Immature natural killer cell (primary cell): ENCODE results near the gene CNTN1. TPM values are rescaled to one million over a fixed set of nuclear protein-coding genes. Genes with fewer than 3 reads are reported as not detected.

ENCODE experiments used
- DNase-seq, 3 donors: peaks; one replicate each; pipeline ENCODE4 v3.0.0; 2022; ENCODE audit warnings: mixed read lengths in 1 of 3
- H3K27ac Mint-ChIP-seq, 6 donors: one replicate each; pipeline ENCODE4 v1.8.0; 2020; ENCODE audit warnings: mixed read lengths in 6 of 6, mild to moderate bottlenecking in 5 of 6, inconsistent platforms in 4 of 6, moderate library complexity in 3 of 6
- H3K27me3 Mint-ChIP-seq, 3 donors: one replicate each; pipeline ENCODE4 v1.8.0; 2020 to 2021; ENCODE audit warnings: low read depth in 3 of 3, mild to moderate bottlenecking in 3 of 3, mixed read lengths in 3 of 3, moderate library complexity in 3 of 3, inconsistent platforms in 1 of 3
- H3K36me3 Mint-ChIP-seq, 3 donors: one replicate each; pipeline ENCODE4 v1.8.0; 2020; ENCODE audit warnings: mixed read lengths in 3 of 3, inconsistent platforms in 2 of 3, mild to moderate bottlenecking in 2 of 3
- H3K4me1 Mint-ChIP-seq, 2 donors: one replicate each; pipeline ENCODE4 v1.8.0; 2020; ENCODE audit warnings: inconsistent platforms in 2 of 2, mild to moderate bottlenecking in 2 of 2, mixed read lengths in 2 of 2, moderate library complexity in 1 of 2
- H3K4me3 Mint-ChIP-seq, 5 donors: one replicate each; pipeline ENCODE4 v1.8.0; 2020; ENCODE audit warnings: mild to moderate bottlenecking in 5 of 5, mixed read lengths in 5 of 5, inconsistent platforms in 3 of 5, moderate library complexity in 3 of 5
- H3K9me3 Mint-ChIP-seq, 6 donors: one replicate each; pipeline ENCODE4 v1.8.0; 2020; ENCODE audit warnings: mild to moderate bottlenecking in 6 of 6, mixed read lengths in 6 of 6, inconsistent platforms in 4 of 6, moderate library complexity in 3 of 6
- polyA plus RNA-seq, 3 donors: library from polyadenylated mRNA; unstranded; fragments of 300-500 nt; fragmentation: Illumina TruSeq; gene quantifications; one replicate each; pipeline ENCODE4 v1.2.3, GENCODE V29; 2021

CNTN1 gene
- polyA plus RNA-seq, 3 donors from 2014 or later = not detected

DNA sequence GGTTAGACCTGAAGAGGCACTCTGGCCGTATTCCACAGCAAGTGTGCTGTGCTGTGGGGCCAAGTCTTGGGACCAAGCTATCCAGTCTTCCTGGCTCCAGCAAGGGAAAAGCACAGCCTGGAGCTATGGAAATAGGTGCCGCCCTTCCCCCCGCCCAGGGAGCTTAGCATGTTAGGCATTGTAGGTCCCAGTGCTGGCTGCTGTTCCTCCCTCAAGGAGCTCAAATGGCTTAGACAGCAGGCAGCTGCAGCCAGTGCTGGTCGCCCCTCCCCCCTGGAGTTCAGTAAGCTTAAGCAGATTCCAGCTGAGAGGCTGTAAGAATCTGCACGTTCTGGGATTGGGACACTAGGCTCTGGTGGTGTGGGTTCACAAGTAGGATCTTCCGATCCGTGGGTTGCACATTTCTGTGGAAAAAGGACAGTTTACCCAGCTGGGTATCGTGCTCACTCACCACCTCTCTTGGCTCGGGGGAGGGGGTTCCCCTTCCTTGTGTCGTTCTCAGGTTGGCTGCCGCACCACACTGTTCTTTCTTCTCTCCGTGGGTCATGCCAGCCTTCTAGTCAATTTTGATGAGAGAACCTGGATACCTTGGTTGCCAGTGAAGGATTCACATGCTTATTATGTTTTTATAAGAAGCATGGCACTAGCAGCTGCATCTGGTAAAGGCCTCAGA, 127.3 kb downstream of the CNTN1 start:
- Mint-ChIP-seq H3K27me3 (peaks cover 0 to 4% (median 0%) of the 10 kb centered on the region in 3 donors), H3K27ac (no peak overlapping the region), H3K4me3 (no peak overlapping the region), H3K36me3 (peaks cover 0 to 3% (median 0%) of the 10 kb centered on the region in 3 donors), H3K4me1 (no peaks in the 10 kb centered on the region), H3K9me3 (peaks cover 11 to 30% (median 17%) of the 10 kb centered on the region in 6 donors)
- DNase-seq = no peak

- Mint-ChIP-seq H3K36me3 (peaks cover 0 to 3% (median 0%) of the 10 kb centered on the region in 3 donors), H3K4me3 (no peak overlapping the region), H3K9me3 (peaks cover 11 to 26% (median 22%) of the 10 kb centered on the region in 6 donors), H3K27me3 (peaks cover 0 to 4% (median 0%) of the 10 kb centered on the region in 3 donors), H3K27ac (no peak overlapping the region), H3K4me1 (no peaks in the 10 kb centered on the region)
- DNase-seq = no peak
These were observed 128.7 kb downstream of the CNTN1 start for GRCh38 chr12:40820794-40821484.

- H3K27ac Mint-ChIP-seq = no peak overlapping the region
- H3K27me3 Mint-ChIP-seq = peaks cover 0 to 2% (median 0%) of the 10 kb centered on the region in 3 donors
- DNase-seq = no peak
- no peaks in the 10 kb centered on the region for H3K4me1 Mint-ChIP-seq
- no peak overlapping the region for H3K4me3 Mint-ChIP-seq
- peaks cover 6 to 15% (median 8%) of the 10 kb centered on the region in 6 donors for H3K9me3 Mint-ChIP-seq
- no peaks in the 10 kb centered on the region for H3K36me3 Mint-ChIP-seq
These were observed 132.9 kb downstream of the CNTN1 start for GRCh38 chr12:40825156-40825555.

GRCh38 chr12:40827683-40828592, 135.7 kb downstream of the CNTN1 start:
- no peaks in the 10 kb centered on the region for H3K27me3 Mint-ChIP-seq

GRCh38 chr12:40828593-40828990, 136.4 kb downstream of the CNTN1 start:
- no peak for DNase-seq
- no peaks in the 10 kb centered on the region for H3K27me3 Mint-ChIP-seq
- H3K36me3 Mint-ChIP-seq = no peaks in the 10 kb centered on the region
- H3K27ac Mint-ChIP-seq = no peak overlapping the region
- H3K4me1 Mint-ChIP-seq = no peaks in the 10 kb centered on the region
- H3K9me3 Mint-ChIP-seq = peaks cover 0 to 15% (median 5%) of the 10 kb centered on the region in 6 donors
- no peak overlapping the region for H3K4me3 Mint-ChIP-seq

More at GRCh38 chr12:40827683-40828592, 135.7 kb downstream of the CNTN1 start:
- Mint-ChIP-seq H3K4me3 (no peak overlapping the region), H3K36me3 (no peaks in the 10 kb centered on the region), H3K4me1 (no peaks in the 10 kb centered on the region), H3K9me3 (peaks cover 0 to 15% (median 5%) of the 10 kb centered on the region in 6 donors), H3K27ac (no peak overlapping the region)
- no peak for DNase-seq

DNA sequence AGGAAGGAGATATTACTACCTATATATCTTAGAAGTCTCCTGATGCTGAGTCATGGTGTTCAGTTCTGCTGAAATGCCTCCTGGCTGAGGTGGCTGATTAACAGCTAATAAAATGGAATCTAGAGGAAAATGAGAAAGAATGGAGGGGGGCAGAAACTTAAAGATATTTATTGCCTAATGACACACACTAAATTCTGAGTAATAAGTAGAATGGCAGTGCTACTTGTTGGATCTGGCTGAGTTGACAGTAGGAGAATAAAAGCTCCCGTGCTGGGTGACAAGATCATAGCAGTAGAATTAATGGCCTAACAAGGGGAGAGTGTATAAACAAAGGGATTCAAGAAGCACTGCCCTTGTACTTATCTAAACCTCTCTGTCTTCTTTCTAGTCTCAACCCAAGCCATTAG, 137.5 kb downstream of the CNTN1 start:
- H3K27me3 Mint-ChIP-seq = no peaks in the 10 kb centered on the region
- no peaks in the 10 kb centered on the region for H3K4me1 Mint-ChIP-seq
- H3K9me3 Mint-ChIP-seq = peaks cover 0 to 15% (median 6%) of the 10 kb centered on the region in 6 donors
- H3K4me3 Mint-ChIP-seq = no peak overlapping the region
- H3K27ac Mint-ChIP-seq = no peak overlapping the region
- no peak for DNase-seq
- no peaks in the 10 kb centered on the region for H3K36me3 Mint-ChIP-seq

DNA sequence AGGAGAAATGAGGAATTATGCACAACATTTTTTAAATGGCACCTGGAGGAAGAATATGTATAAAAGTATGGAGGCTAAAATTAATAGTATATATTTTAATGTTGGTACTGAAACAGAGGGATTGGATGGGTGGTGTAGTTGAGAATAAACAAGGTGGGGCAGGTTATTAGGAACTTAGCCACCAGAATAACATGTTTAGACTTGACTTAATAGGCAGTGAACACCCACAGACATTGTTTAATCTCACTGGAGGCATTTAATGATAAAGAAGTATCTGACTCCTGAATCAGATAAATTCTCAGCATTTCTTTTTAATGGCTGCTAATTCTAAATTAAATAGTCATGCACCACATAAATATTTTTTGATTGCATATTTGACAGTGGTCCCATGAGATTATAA, 139.7 kb downstream of the CNTN1 start:
- Mint-ChIP-seq H3K4me3 (no peak overlapping the region), H3K27me3 (no peaks in the 10 kb centered on the region), H3K36me3 (no peaks in the 10 kb centered on the region), H3K9me3 (peaks cover 0 to 12% (median 3%) of the 10 kb centered on the region in 6 donors), H3K4me1 (no peaks in the 10 kb centered on the region), H3K27ac (no peak overlapping the region)
- no peak for DNase-seq

DNA sequence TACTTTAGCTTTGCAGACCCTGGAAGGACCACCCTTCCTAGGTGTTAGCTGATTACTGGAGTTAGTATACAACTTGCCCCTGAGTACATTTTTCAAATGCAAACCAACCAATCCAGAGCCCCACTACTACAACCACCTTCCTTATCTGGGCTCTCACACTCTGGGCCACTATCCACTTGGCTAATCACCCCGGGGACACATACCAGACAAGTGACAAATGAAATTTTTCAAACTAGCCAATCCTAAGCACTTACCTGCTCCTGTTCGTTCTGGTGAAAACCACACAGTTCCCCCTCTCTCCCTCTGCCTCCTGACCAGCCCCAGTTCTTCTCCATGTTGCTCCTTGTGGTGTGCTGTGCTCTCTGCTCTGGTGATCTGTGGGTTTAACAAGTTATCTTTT, 140.4 kb downstream of the CNTN1 start:
- no peak overlapping the region for H3K4me3 Mint-ChIP-seq
- no peak for DNase-seq
- no peaks in the 10 kb centered on the region for H3K4me1 Mint-ChIP-seq
- H3K9me3 Mint-ChIP-seq = peaks cover 0 to 11% (median 5%) of the 10 kb centered on the region in 6 donors
- no peak overlapping the region for H3K27ac Mint-ChIP-seq
- no peaks in the 10 kb centered on the region for H3K27me3 Mint-ChIP-seq
- H3K36me3 Mint-ChIP-seq = no peaks in the 10 kb centered on the region

DNA sequence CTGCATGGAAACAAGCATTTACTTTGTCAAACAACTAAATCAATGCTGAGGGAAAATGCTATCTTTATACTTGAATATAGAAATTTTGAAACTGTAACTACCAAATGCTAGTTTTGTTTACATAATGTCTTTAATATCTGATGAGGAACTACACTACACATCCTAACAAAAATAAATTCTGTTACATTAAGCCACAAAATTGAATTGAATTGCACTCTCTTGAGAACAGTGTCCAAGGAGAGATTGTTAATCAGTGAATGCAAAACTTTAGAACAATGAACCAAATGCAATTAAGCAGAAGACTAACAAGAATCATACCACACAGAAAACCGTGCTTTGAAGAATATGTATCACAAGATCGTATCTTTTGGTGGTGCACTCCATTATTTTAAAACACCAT, 141.6 kb downstream of the CNTN1 start:
- no peaks in the 10 kb centered on the region for H3K4me1 Mint-ChIP-seq
- H3K27me3 Mint-ChIP-seq = peaks cover 0 to 2% (median 2%) of the 10 kb centered on the region in 3 donors
- H3K27ac Mint-ChIP-seq = no peak overlapping the region
- no peak overlapping the region for H3K4me3 Mint-ChIP-seq
- DNase-seq = no peak
- no peaks in the 10 kb centered on the region for H3K36me3 Mint-ChIP-seq
- peaks cover 5 to 12% (median 9%) of the 10 kb centered on the region in 6 donors for H3K9me3 Mint-ChIP-seq

DNA sequence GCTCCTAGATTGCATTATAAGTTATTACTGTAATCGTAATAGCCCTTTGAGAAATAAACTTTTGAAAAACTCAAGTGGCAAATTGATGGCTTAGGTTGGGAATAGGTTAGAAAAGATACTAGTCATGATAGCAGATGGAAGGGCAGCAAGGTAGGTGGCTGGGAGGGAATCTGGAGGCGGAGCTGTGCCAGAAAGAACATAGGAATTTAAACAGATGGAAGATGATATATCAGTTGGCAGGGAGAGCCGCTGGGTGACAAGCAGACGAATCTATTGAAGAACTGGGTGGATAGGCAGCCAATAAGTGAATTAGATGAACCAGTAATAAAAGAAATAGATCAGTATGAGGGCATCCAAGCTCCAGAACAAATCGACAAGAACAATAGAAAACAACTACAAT, 142.1 kb downstream of the CNTN1 start:
- H3K9me3 Mint-ChIP-seq = peaks cover 7 to 17% (median 9%) of the 10 kb centered on the region in 6 donors
- H3K36me3 Mint-ChIP-seq = no peaks in the 10 kb centered on the region
- H3K4me3 Mint-ChIP-seq = no peak overlapping the region
- no peaks in the 10 kb centered on the region for H3K4me1 Mint-ChIP-seq
- H3K27ac Mint-ChIP-seq = no peak overlapping the region
- H3K27me3 Mint-ChIP-seq = peaks cover 0 to 2% (median 2%) of the 10 kb centered on the region in 3 donors
- DNase-seq = no peak

DNA sequence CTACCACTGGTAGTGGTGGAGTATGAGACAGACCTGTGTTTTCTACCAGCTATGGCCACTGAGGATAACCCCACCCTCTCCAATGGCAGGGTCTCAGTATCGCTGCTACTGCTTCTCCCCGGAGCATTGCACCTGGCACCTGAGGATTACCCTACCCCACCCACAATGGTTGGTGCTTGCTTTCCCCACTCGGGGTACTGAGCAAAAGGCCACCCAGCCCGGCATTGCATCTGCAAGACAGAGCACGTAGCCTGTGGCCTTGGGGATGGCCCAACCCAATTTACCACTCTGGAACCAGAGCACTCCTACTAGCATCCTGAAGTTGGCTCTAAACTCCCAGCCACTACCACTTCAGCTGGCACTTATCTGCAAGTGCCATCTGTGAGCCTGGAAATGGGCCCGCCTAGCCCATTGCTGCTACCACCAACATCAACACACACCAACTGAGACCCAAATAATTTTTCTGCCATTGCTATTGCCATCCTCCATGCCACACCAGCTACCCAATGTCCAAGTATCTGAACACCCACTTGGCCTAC, 145.7 kb downstream of the CNTN1 start:
- H3K9me3 Mint-ChIP-seq = peaks cover 5 to 33% (median 13%) of the 10 kb centered on the region in 6 donors
- DNase-seq = no peak
- no peak overlapping the region for H3K27ac Mint-ChIP-seq
- H3K4me3 Mint-ChIP-seq = no peak overlapping the region
- H3K27me3 Mint-ChIP-seq = peaks cover 0 to 2% (median 2%) of the 10 kb centered on the region in 3 donors
- no peaks in the 10 kb centered on the region for H3K36me3 Mint-ChIP-seq
- no peaks in the 10 kb centered on the region for H3K4me1 Mint-ChIP-seq

- Mint-ChIP-seq H3K36me3 (no peaks in the 10 kb centered on the region), H3K9me3 (peaks cover 6 to 39% (median 11%) of the 10 kb centered on the region in 6 donors), H3K4me1 (no peaks in the 10 kb centered on the region), H3K27ac (no peak overlapping the region), H3K4me3 (no peak overlapping the region), H3K27me3 (peaks cover 0 to 2% (median 2%) of the 10 kb centered on the region in 3 donors)
- DNase-seq = no peak
These were observed 151.3 kb downstream of the CNTN1 start for GRCh38 chr12:40843495-40843894.

- peaks cover 4 to 56% (median 17%) of the 10 kb centered on the region in 6 donors for H3K9me3 Mint-ChIP-seq
- H3K36me3 Mint-ChIP-seq = peaks cover 0 to 10% (median 0%) of the 10 kb centered on the region in 3 donors
- no peaks in the 10 kb centered on the region for H3K4me1 Mint-ChIP-seq
- no peak overlapping the region for H3K4me3 Mint-ChIP-seq
- no peak overlapping the region for H3K27ac Mint-ChIP-seq
- H3K27me3 Mint-ChIP-seq = no peaks in the 10 kb centered on the region
- no peak for DNase-seq
These were observed 161.0 kb downstream of the CNTN1 start for GRCh38 chr12:40853221-40853620.
